ENCODE measurements around the gene TOMM40. TPM values are rescaled to one million over a fixed set of nuclear protein-coding genes. Genes with fewer than 3 reads are reported as not detected.
"Not testable (repeated sequence)": the region's sequence is repeated elsewhere in the genome, so short reads cannot be mapped to it uniquely, and the experiment has no call there.

Gene TOMM40
- total RNA-seq, 4 donors from 2014 or later, result 29.1 to 49.9 (median 41.0) TPM

DNA sequence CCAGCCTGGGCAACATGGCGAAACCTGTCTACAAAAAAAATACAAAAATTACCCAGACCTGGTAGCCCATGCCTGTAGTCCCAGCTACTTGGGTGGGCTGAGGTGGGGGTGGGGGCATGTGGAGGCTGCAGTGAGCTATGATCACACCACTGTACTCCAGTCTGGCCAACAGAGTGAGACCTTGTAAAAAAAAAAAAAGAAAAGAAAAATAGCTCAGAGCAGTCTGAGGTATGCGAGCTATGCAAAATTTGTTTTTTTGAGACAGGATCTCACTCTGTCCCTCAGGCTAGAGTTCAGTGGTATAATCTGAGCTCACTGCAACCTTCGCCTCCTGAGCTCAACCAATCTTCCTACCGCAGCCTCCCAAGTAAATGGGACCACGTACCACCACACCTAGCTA lies 7.1 kb upstream of the TOMM40 start:
- WGBS, result 89% methylated on average over 5 of the region's 5 CpGs
- Histone ChIP-seq H3K27ac (replicated peaks in 1 of 4) (no peak overlapping the region), H3K36me3 (peaks cover 7 to 74% (median 66%) of the 10 kb centered on the region in 4 donors)

GRCh38 chr19:44884566-44884965 lies 6.5 kb upstream of the TOMM40 start:
- Histone ChIP-seq H3K4me3 (no peak overlapping the region), H3K36me3 (peaks cover 7 to 69% (median 62%) of the 10 kb centered on the region in 4 donors), H3K4me1 (peaks cover 2 to 6% (median 5%) of the 10 kb centered on the region in 4 donors), H3K9me3 (no peaks in the 10 kb centered on the region), H3K27me3 (no peaks in the 10 kb centered on the region), H3K27ac (replicated peaks in 1 of 4) (no peak overlapping the region)
- no peak for DNase-seq (ENCODE audit: extremely low spot score)
- WGBS, result 91% methylated on average over 4 of the region's 4 CpGs
- no peak for TF ChIP-seq POLR2A (IDR thresholded peaks at IDR 0.05; ENCODE audit: low read depth)
- no peak for TF ChIP-seq CTCF (IDR thresholded peaks at IDR 0.05)
- TF ChIP-seq EP300 (IDR thresholded peaks at IDR 0.05), result no peak
- no peak for TF ChIP-seq POLR2AphosphoS5 (IDR thresholded peaks at IDR 0.05)
- intact Hi-C loops (cut with DNase I), result no loop called here

More for the DNA sequence above, 7.1 kb upstream of the TOMM40 start:
- Histone ChIP-seq H3K9me3 (no peaks in the 10 kb centered on the region), H3K27me3 (no peaks in the 10 kb centered on the region), H3K4me3 (no peak overlapping the region), H3K4me1 (peaks cover 0 to 6% (median 0%) of the 10 kb centered on the region in 4 donors)
- intact Hi-C loops (cut with DNase I), result no loop called here
- no peak for DNase-seq (ENCODE audit: extremely low spot score)
- TF ChIP-seq POLR2AphosphoS5 (IDR thresholded peaks at IDR 0.05), result no peak
- TF ChIP-seq CTCF (IDR thresholded peaks at IDR 0.05), result no peak
- TF ChIP-seq POLR2A (IDR thresholded peaks at IDR 0.05; ENCODE audit: low read depth), result no peak
- TF ChIP-seq EP300 (IDR thresholded peaks at IDR 0.05), result no peak

DNA sequence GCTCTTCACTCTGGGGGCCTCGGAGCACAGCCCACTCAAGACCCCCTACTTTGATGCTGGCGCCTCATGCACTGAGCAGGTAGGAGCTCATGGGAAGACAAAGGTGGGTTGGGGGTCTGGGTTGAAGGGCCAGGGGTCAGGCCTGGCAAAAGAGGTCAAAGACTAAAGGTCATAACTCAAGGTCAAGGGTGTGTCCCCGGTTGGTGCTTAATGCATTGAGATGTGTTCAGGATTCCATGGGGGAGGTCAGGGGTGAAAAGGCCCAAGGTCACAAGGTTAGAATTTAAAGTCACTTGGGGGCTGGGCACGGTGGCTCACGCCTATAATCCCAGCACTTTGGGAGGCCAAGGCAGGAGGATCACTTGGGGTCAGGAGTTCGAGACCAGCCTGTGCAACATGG lies 4.9 kb upstream of the TOMM40 start:
- H3K4me1 ChIP-seq, result peaks cover 8 to 12% (median 11%) of the 10 kb centered on the region in 4 donors
- 89% methylated on average over 6 of the region's 6 CpGs for WGBS
- H3K36me3 ChIP-seq, result peaks cover 7 to 64% (median 56%) of the 10 kb centered on the region in 4 donors
- H3K27ac ChIP-seq (replicated peaks in 1 of 4), result no peak overlapping the region
- TF ChIP-seq CTCF (IDR thresholded peaks at IDR 0.05) (no peak), POLR2AphosphoS5 (IDR thresholded peaks at IDR 0.05) (no peak), POLR2A (IDR thresholded peaks at IDR 0.05; ENCODE audit: low read depth) (no peak), EP300 (IDR thresholded peaks at IDR 0.05) (no peak)
- no peak for DNase-seq (ENCODE audit: extremely low spot score)
- H3K27me3 ChIP-seq, result no peaks in the 10 kb centered on the region
- intact Hi-C loops (cut with DNase I), result no loop called here
- H3K9me3 ChIP-seq, result no peaks in the 10 kb centered on the region
- H3K4me3 ChIP-seq, result no peak overlapping the region

DNA sequence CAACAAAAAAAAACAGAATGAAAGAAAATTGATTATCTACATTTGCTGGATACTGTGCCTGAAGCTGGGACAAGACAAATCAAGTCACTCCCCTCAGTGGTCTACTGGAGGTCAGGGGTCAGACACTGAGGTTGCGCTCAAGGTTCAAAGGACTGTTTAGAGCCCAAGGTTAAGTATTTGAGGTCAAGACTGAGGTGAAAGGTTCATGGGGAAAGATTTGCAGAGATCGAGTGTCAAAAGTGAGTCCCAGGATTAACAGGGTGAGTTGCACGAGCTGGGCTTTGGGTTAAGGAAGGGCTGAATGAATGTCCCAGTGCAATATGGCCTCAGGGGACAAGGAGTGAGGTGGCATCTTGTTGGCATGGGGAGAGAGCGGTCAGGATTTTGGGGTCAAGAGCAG lies 3.4 kb upstream of the TOMM40 start:
- Histone ChIP-seq H3K27ac (replicated peaks in 1 of 4) (no peak overlapping the region), H3K4me1 (peaks cover 18 to 25% (median 23%) of the 10 kb centered on the region in 4 donors), H3K4me3 (no peak overlapping the region), H3K36me3 (peaks cover 7 to 62% (median 57%) of the 10 kb centered on the region in 4 donors), H3K27me3 (no peaks in the 10 kb centered on the region), H3K9me3 (no peaks in the 10 kb centered on the region)
- DNase-seq (ENCODE audit: extremely low spot score), result no peak
- intact Hi-C loops (cut with DNase I), result no loop called here
- WGBS, result 84% methylated on average over 4 of the region's 4 CpGs
- TF ChIP-seq POLR2A (IDR thresholded peaks at IDR 0.05; ENCODE audit: low read depth) (no peak), POLR2AphosphoS5 (IDR thresholded peaks at IDR 0.05) (no peak), EP300 (IDR thresholded peaks at IDR 0.05) (no peak), CTCF (IDR thresholded peaks at IDR 0.05) (no peak)

DNA sequence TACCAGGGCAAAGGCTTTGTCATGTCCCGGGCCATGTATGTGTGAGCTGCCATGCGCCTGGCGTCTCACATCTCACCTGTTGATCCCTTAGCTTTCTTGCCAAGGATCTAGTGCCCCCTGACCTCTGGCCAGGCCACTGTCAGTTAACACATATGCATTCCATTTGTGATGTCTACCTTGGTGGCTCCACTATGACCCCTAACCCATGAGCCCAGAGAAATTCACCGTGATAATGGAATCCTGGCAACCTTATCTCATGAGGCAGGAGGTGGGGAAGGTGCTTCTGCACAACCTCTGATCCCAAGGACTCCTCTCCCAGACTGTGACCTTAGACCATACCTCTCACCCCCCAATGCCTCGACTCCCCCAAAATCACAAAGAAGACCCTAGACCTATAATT lies 2.7 kb upstream of the TOMM40 start:
- peaks cover 19 to 32% (median 29%) of the 10 kb centered on the region in 4 donors for H3K4me1 ChIP-seq
- intact Hi-C loops (cut with DNase I); H3K9me3 ChIP-seq; H3K4me3 ChIP-seq; H3K27ac ChIP-seq (replicated peaks in 1 of 4); DNase-seq (ENCODE audit: extremely low spot score); H3K27me3 ChIP-seq: not testable (repeated sequence)
- 86% methylated on average over 4 of the region's 5 CpGs for WGBS
- peaks cover 7 to 64% (median 59%) of the 10 kb centered on the region in 4 donors for H3K36me3 ChIP-seq

All from esophagus muscularis mucosa (tissue), 4 donors.